HUES64 (cell line): ENCODE measurements around the gene NAA25.

ENCODE experiments used
- H3K27ac ChIP-seq: 2 replicates; pipeline ENCODE4 v1.7.0; 2013; ENCODE audit warnings: low read depth, low read length, inconsistent platforms
- H3K27me3 ChIP-seq: 2 replicates; pipeline ENCODE4 v1.6.1; 2013; ENCODE audit warnings: mild to moderate bottlenecking, low read length; ENCODE audit not compliant: insufficient read depth
- H3K36me3 ChIP-seq: 2 replicates; pipeline ENCODE4 v1.6.1; 2013; ENCODE audit warnings: mild to moderate bottlenecking, low read length; ENCODE audit not compliant: insufficient read depth
- H3K4me1 ChIP-seq: 2 replicates; pipeline ENCODE4 v1.6.1; 2013; ENCODE audit warnings: mild to moderate bottlenecking, low read length, moderate library complexity; ENCODE audit not compliant: insufficient read depth
- H3K4me3 ChIP-seq: 2 replicates; pipeline ENCODE4 v1.5.1; 2013; ENCODE audit warnings: mild to moderate bottlenecking, low read length, moderate library complexity
- H3K9ac ChIP-seq: 2 replicates; pipeline ENCODE4 v1.6.1; 2013; ENCODE audit warnings: mild to moderate bottlenecking, low read depth, low read length
- H3K9me3 ChIP-seq: 2 replicates; pipeline ENCODE4 v1.6.1; 2013; ENCODE audit warnings: low read depth, low read length; ENCODE audit not compliant: insufficient read depth
- WGBS: fragments of 150-250, 120-280 bp; methylation state at CpG from one replicate; pipeline ENCODE4 v1.1.7; 2013; ENCODE audit warnings: missing lambda C conversion rate; 5-methylcytosine and 5-hydroxymethylcytosine counted together

NAA25 gene

DNA sequence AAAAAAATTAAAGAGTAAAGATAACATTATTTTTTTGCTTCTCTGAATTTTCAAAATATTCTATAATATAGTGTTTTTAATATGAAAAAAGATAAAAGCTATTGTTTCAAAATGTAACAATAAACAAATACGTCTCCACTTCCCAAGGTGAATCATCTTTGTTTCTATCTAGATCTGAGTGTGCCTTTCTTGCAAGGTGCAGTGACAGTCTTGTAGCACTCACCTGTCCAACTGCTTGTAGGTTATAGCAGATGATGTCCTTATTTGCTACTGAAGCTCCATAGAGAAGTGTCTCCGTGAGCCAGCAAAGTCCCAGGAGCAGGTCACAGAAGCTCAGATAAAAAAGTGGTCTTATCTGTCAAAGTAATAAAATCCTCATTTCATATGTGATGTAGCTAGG lies 117.0 kb downstream of the NAA25 start:
- Histone ChIP-seq H3K27ac (no peak overlapping the region), H3K9ac (no peak overlapping the region), H3K9me3 (no peaks in the 10 kb centered on the region), H3K4me3 (no peak overlapping the region), H3K36me3 (0 out of 2 replicates have a peak, but pooled peaks cover 5% of the 10 kb centered on the region), H3K27me3 (no peaks in the 10 kb centered on the region), H3K4me1 (no peaks in the 10 kb centered on the region)
- 94% methylated on average over 1 of the region's 2 CpGs for whole genome bisulfite sequencing

DNA sequence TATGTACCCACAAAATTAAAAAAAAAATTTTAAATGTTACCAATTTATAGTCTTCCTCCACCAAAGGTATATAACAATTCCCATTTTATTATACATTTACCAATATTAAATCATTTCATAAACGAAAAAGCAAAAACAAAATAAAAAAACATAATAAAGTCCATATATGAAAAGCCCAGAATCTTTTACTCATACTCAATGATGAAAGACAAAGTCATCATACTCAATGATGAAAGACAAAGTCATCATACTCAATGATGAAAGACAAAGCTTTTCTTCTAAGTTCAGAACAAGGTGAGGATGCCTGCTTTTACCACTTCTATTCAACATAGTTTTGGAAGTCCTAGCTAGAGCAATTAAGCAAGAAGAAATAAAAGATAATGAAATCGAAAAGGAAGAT lies 123.8 kb downstream of the NAA25 start:
- Histone ChIP-seq H3K9ac (no peak overlapping the region), H3K4me3 (no peak overlapping the region), H3K9me3 (no peaks in the 10 kb centered on the region), H3K36me3 (no peaks in the 10 kb centered on the region), H3K27me3 (no peaks in the 10 kb centered on the region), H3K4me1 (no peaks in the 10 kb centered on the region), H3K27ac (no peak overlapping the region)
- 84% methylated on average over 1 of the region's 2 CpGs for WGBS

DNA sequence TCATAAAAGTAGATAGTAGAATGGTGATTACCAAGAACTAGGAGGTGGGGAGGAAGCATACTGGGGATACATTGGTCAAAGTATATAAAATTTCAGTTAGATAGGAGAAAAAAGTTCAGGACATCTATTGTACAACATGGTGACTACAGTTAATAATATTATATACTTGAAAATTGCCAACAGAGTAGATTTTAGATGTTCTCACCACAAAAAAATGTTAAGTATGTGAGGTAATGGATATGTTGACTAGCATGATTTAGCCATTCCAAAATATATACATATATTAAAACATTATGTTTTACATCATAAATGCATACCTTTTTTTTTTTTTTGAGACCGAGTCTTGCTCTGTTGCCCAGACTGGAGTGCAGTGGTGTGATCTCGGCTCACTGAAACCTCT lies 126.6 kb downstream of the NAA25 start:
- Histone ChIP-seq H3K9ac (no peak overlapping the region), H3K27ac (no peak overlapping the region)

DNA sequence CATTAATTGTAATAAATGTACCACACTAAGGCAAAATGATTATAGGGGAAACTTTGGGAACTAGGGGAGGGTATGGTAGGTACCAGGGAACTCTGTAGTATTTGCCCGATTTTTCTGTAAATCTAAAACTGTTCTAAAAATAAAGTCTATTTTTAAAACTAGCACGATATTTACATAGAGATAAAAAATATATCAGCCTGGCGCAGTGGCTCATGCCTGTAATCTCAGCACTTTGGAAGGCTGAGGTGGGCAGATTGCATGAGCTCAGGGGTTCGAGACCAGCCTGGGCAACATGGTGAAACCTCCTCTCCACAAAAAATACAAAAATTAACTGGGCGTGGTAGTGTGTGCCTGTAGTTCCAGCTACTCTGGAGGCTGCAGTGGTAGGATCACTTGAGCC lies 128.0 kb downstream of the NAA25 start:
- Histone ChIP-seq H3K4me1 (no peaks in the 10 kb centered on the region), H3K9me3 (no peaks in the 10 kb centered on the region)

More for the DNA sequence above, 126.6 kb downstream of the NAA25 start:
- Histone ChIP-seq H3K27me3 (no peaks in the 10 kb centered on the region), H3K36me3 (no peaks in the 10 kb centered on the region), H3K4me3 (no peak overlapping the region), H3K9me3 (no peaks in the 10 kb centered on the region), H3K4me1 (no peaks in the 10 kb centered on the region)
- 87% methylated on average over 2 of the region's 2 CpGs for WGBS

DNA sequence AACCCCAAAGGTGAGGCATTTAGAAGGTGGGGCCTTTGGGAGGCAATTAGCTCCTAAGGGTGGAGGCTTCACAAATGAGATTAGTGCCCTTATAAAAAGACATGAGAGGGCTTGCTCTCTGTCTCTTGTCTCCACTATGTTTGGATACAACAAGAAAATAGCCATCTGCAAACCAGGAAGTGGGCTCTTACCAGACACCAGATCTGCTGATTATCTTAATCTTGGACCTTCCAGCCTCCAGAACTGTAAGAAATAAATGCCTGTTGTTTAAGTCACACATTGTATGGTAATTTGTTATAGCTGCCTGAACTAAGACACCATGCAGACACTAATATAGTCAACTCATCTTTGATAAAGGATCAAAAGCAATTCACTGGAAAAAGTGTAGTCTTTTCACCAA lies 130.0 kb downstream of the NAA25 start:
- Histone ChIP-seq H3K4me1 (no peaks in the 10 kb centered on the region), H3K36me3 (no peaks in the 10 kb centered on the region), H3K9ac (no peak overlapping the region), H3K27ac (no peak overlapping the region), H3K4me3 (no peak overlapping the region), H3K27me3 (no peaks in the 10 kb centered on the region), H3K9me3 (no peaks in the 10 kb centered on the region)

More for the DNA sequence above, 128.0 kb downstream of the NAA25 start:
- Histone ChIP-seq H3K27ac (no peak overlapping the region), H3K36me3 (no peaks in the 10 kb centered on the region), H3K9ac (no peak overlapping the region), H3K27me3 (no peaks in the 10 kb centered on the region), H3K4me3 (no peak overlapping the region)
- WGBS = 90% methylated on average over 5 of the region's 5 CpGs

DNA sequence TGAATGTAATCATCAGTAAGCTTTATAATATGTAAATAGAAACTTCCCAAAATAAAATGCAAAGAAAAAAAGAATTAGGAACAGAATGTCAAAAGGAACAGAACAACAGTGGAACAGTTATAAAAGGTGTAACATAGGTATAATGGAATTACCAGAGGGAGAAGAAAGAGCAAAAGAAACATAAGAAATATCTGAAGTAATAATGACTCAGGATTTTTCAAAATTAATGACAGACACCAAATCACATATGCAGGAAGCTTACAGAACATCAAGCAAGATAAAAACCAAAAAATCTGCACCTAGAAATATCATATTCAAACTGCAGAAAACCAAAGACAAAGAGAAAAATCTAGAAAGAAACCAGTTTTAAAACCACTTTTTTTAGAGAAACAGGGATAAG lies 131.7 kb downstream of the NAA25 start:
- Histone ChIP-seq H3K27ac (no peak overlapping the region), H3K4me1 (no peaks in the 10 kb centered on the region), H3K4me3 (no peak overlapping the region), H3K27me3 (no peaks in the 10 kb centered on the region), H3K36me3 (no peaks in the 10 kb centered on the region), H3K9ac (no peak overlapping the region), H3K9me3 (peaks cover 3% of the 10 kb centered on the region; the same call in 1 of the 2 replicates)
